Left lung (tissue), 10 donors: ENCODE measurements around the gene LIMK1. TPM values are rescaled to one million over a fixed set of nuclear protein-coding genes. Genes with fewer than 3 reads are reported as not detected.

Experiments used
- ATAC-seq: fragments of 200-7000 bp; cut with Tn5 transposase; one replicate; pipeline ENCODE4 v1.9.1; 2020; ENCODE audit warnings: moderate library complexity
- DNase-seq, 4 donors: peaks; one replicate each; pipeline ENCODE4 v3.0.0-alpha.2; 2013 to 2020
- H3K27ac ChIP-seq, 2 donors: fragments of 200-600 bp; sonication (generic) in 1 of 2; one replicate each; pipeline versions ENCODE4 v1.5.0 to v1.8.0; 2020 to 2021
- H3K27me3 ChIP-seq, 2 donors: fragments of 200-600 bp; sonication (generic) in 1 of 2; one replicate each; pipeline versions ENCODE4 v1.5.0 to v1.8.0; 2020 to 2021
- H3K36me3 ChIP-seq, 2 donors: fragments of 200-600 bp; sonication (generic) in 1 of 2; one replicate each; pipeline versions ENCODE4 v1.5.0 to v1.8.0; 2020 to 2021
- H3K4me1 ChIP-seq, 2 donors: fragments of 200-600 bp; one replicate each; pipeline ENCODE4 v1.8.0; 2021
- H3K4me3 ChIP-seq, 2 donors: fragments of 200-600 bp; sonication (generic) in 1 of 2; one replicate each; pipeline versions ENCODE4 v1.5.0 to v1.8.0; 2020 to 2021; ENCODE audit warnings: mild to moderate bottlenecking in 1 of 2
- H3K9me3 ChIP-seq, 2 donors: fragments of 200-600 bp; sonication (generic) in 1 of 2; one replicate each; pipeline versions ENCODE4 v1.5.0 to v1.8.0; 2020 to 2021
- intact Hi-C, 2 donors: fragments of 100-400 bp; cut with DNase I; formaldehyde crosslinking; loops; one replicate each; pipeline versions ENCODE4 v1.11.2 to v1.14.2; 2022
- polyA plus RNA-seq, 6 donors: library from polyadenylated mRNA; unstranded; fragments of 120-200 nt; gene quantifications; one replicate each; pipeline ENCODE4 v1.2.1, GENCODE V29; 2013; ENCODE audit not compliant: insufficient read length in 6 of 6
- total RNA-seq, 2 donors: library from RNA; stranded (reverse); fragmentation: NEBNext Ultra II Directional; extraction: Animal tissue kit (Norgen Biotek cat#: 25700); gene quantifications; one replicate each; pipeline ENCODE4 v1.2.1, GENCODE V29; 2021
- TF ChIP-seq, protein P1 (sequence below), 2 donors: fragments of 200-600 bp; sonication (generic) in 1 of 2; IDR thresholded peaks; one replicate each; pipeline versions ENCODE4 v1.5.0 to v1.8.0; 2021; ENCODE audit warnings: antibody characterized with exemption in 2 of 2
- donor health status: DM: no; HTN: yes; CAD: no.
- donor health status: DM: no; HTN: no; CAD: no.

Gene LIMK1
- total and polyA plus RNA-seq, 8 donors = 17.4 to 47.2 (median 25.1) TPM

DNA sequence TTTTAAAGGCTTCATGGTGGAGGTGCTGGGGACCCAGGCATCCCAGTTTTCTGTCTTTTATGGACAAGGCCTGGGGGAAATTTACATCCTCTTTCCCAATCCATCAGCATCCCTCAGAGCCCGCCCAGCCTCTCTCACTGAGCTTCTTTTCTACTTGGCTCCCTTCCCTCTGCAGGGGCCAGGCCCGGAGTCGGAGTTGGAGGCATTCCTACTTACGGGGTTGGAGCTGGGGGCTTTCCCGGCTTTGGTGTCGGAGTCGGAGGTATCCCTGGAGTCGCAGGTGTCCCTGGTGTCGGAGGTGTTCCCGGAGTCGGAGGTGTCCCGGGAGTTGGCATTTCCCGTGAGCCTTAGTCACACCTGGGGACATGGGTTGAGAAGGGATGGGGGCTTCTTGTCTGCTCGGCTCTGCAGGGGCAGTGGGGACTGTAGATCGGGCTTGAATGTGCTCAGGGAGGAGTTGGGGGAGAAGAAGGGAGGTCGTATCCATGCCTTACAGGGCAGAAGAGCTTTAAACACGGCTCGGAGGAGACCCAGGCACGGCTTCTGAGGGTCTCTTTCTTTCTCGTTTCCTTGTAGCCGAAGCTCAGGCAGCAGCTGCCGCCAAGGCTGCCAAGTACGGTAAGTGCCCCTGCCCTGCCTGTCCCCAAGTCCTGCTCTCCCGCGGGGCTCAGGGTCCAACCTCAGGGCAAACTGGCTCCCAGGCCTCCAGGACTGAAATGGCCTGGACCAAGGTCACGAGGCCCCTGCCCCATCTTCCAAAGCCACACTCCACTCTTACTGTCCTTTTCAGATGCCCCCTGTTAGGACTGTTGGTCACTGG is 27.3 kb upstream of the LIMK1 start:
- intact Hi-C loops = no loop called here
- TF ChIP-seq, protein P1, sequence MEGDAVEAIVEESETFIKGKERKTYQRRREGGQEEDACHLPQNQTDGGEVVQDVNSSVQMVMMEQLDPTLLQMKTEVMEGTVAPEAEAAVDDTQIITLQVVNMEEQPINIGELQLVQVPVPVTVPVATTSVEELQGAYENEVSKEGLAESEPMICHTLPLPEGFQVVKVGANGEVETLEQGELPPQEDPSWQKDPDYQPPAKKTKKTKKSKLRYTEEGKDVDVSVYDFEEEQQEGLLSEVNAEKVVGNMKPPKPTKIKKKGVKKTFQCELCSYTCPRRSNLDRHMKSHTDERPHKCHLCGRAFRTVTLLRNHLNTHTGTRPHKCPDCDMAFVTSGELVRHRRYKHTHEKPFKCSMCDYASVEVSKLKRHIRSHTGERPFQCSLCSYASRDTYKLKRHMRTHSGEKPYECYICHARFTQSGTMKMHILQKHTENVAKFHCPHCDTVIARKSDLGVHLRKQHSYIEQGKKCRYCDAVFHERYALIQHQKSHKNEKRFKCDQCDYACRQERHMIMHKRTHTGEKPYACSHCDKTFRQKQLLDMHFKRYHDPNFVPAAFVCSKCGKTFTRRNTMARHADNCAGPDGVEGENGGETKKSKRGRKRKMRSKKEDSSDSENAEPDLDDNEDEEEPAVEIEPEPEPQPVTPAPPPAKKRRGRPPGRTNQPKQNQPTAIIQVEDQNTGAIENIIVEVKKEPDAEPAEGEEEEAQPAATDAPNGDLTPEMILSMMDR (IDR thresholded peaks at IDR 0.05) = no peak
- peaks cover 0 to 8% of the 10 kb centered on the region in 2 donors for H3K36me3 ChIP-seq
- no peak overlapping the region for H3K4me3 ChIP-seq
- DNase-seq (peak in 1 of 4 donors; percentile 51), ATAC-seq (no peak)
- no peaks in the 10 kb centered on the region for H3K9me3 ChIP-seq
- no peak overlapping the region for H3K27ac ChIP-seq
- no peaks in the 10 kb centered on the region for H3K27me3 ChIP-seq
- no peaks in the 10 kb centered on the region for H3K4me1 ChIP-seq

DNA sequence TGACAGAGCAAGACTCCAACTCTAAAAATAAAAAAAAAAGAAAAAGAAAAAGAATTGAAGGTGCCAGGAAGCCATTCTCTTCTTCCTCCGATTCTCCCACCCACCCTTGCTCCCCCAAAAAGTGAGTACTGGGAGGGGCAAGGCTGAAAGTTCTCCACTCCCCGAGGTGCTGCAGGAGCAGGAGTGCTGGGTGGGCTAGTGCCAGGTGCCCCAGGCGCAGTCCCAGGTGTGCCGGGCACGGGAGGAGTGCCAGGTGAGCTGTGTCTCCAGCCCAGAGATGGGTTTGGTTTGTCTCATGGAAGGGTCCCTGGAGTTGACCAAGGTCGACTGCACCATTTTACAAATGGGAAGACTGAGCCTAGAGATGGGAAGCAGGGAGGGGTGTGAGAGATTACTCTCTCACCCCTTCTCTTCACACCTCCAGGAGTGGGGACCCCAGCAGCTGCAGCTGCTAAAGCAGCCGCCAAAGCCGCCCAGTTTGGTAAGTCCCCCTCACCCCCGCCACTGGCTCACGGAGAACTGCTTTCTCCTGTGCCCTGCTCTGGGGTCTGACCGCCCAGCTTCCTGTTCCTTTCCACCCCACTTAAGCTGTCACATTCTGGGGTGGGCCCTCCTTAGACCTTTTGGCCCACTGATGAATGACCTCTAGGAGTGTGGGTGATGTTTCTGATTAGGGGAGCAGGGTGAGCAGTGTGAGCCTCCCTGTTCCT is 26.2 kb upstream of the LIMK1 start:
- DNase-seq (peak in 1 of 4 donors; percentile 57), ATAC-seq (no peak)
- Histone ChIP-seq H3K36me3 (peaks cover 0 to 8% of the 10 kb centered on the region in 2 donors), H3K27me3 (no peaks in the 10 kb centered on the region), H3K4me3 (no peak overlapping the region), H3K27ac (no peak overlapping the region), H3K9me3 (no peaks in the 10 kb centered on the region), H3K4me1 (peaks cover 0 to 9% of the 10 kb centered on the region in 2 donors)
- TF ChIP-seq, protein P1 (IDR thresholded peaks at IDR 0.05) = no peak
- intact Hi-C loops = no loop called here

DNA sequence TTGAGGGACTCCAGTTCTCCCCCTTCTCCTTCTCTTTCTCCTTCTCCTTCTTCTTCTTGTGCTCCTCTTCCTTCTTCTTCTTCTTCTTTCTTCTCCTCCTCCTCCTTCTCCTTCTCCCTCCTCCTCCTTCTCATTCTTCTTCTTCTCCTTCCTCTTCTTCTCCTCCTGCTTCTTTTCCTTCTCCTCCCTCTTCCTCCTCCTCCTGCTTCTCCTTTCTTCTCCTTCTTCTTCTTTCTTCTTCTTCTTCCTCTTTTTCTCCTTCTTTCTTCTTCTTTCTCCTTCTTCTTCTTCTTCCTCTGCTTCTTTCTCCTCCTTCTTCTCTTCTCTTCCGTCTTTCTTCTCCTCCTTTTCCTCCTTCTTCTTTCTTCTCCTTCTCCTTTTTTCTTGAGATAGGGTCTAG is 25.6 kb upstream of the LIMK1 start:
- Histone ChIP-seq H3K9me3 (no peaks in the 10 kb centered on the region), H3K4me3 (no peak overlapping the region), H3K36me3 (peaks cover 0 to 8% of the 10 kb centered on the region in 2 donors), H3K4me1 (peaks cover 0 to 15% of the 10 kb centered on the region in 2 donors), H3K27ac (no peak overlapping the region), H3K27me3 (no peaks in the 10 kb centered on the region)
- ATAC-seq = no peak
- TF ChIP-seq, protein P1 (IDR thresholded peaks at IDR 0.05) = no peak
- intact Hi-C loops = no loop called here
- no peak for DNase-seq

DNA sequence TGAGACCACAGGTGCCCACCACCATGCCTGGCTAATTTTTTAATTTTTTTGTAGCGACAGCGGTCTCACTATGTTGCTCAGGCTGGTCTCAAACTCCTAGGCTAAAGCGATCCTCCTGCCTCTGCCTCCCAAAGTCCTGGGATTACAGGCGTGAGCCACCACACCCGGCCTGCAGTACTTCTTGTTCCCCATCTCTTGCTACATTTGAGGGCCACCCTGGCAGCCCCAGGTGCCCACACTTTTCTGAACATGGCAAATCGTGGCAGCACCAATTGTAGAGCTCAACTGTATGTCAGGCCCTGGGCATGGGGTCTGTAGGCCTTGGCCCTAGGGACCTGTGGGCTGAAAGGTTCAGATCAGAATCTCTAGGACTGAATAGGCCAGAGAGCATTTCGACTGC is 25.1 kb upstream of the LIMK1 start:
- Histone ChIP-seq H3K4me1 (peaks cover 0 to 15% of the 10 kb centered on the region in 2 donors), H3K27ac (no peak overlapping the region), H3K36me3 (peaks cover 0 to 8% of the 10 kb centered on the region in 2 donors), H3K4me3 (no peak overlapping the region), H3K27me3 (no peaks in the 10 kb centered on the region), H3K9me3 (no peaks in the 10 kb centered on the region)
- DNase-seq (peak in 1 of 4 donors; percentile 34), ATAC-seq (no peak)
- TF ChIP-seq, protein P1 (IDR thresholded peaks at IDR 0.05) = no peak
- intact Hi-C loops = no loop called here

DNA sequence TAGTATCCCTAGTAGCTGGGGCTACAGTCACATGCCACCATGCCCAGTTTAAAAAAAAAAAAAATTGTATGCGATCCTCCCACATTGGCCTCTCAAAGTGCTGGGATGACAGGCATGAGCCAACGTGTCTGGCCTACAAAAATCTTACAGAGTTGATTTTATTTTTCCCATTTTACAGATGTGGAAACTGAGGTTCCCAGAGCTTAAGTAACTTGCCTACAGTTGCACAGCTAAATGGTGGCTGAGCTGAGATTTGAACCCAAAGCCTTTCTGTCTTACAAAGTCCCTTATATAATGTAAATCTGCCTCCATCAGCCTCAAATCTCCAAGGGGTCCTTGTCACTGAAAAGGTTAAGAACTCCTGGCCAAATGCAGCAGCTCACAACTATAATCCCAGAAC is 24.6 kb upstream of the LIMK1 start:
- no peak for ATAC-seq

More for the DNA sequence above, 24.6 kb upstream of the LIMK1 start:
- peaks cover 0 to 8% of the 10 kb centered on the region in 2 donors for H3K36me3 ChIP-seq
- intact Hi-C loops = no loop called here
- H3K4me3 ChIP-seq = no peak overlapping the region
- TF ChIP-seq, protein P1 (IDR thresholded peaks at IDR 0.05) = no peak
- H3K27ac ChIP-seq = no peak overlapping the region
- H3K9me3 ChIP-seq = no peaks in the 10 kb centered on the region
- H3K27me3 ChIP-seq = no peaks in the 10 kb centered on the region
- H3K4me1 ChIP-seq = peaks cover 0 to 15% of the 10 kb centered on the region in 2 donors
- no peak for DNase-seq
